Stimulated activated CD8-positive, alpha-beta memory T cell treated with anti-CD3 and anti-CD28 coated beads, Interleukin-4, amount 100 ng/mL, for 4 hours (primary cell): ENCODE data around the gene AGMAT.

Experiments
- DNase-seq, 2 donors: peaks; one replicate each; pipeline ENCODE4 v3.0.0-alpha.2; 2020; ENCODE audit warnings: low read depth in 2 of 2, low spot score in 1 of 2

Gene AGMAT, protein sequence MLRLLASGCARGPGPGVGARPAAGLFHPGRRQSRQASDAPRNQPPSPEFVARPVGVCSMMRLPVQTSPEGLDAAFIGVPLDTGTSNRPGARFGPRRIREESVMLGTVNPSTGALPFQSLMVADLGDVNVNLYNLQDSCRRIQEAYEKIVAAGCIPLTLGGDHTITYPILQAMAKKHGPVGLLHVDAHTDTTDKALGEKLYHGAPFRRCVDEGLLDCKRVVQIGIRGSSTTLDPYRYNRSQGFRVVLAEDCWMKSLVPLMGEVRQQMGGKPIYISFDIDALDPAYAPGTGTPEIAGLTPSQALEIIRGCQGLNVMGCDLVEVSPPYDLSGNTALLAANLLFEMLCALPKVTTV

DNA sequence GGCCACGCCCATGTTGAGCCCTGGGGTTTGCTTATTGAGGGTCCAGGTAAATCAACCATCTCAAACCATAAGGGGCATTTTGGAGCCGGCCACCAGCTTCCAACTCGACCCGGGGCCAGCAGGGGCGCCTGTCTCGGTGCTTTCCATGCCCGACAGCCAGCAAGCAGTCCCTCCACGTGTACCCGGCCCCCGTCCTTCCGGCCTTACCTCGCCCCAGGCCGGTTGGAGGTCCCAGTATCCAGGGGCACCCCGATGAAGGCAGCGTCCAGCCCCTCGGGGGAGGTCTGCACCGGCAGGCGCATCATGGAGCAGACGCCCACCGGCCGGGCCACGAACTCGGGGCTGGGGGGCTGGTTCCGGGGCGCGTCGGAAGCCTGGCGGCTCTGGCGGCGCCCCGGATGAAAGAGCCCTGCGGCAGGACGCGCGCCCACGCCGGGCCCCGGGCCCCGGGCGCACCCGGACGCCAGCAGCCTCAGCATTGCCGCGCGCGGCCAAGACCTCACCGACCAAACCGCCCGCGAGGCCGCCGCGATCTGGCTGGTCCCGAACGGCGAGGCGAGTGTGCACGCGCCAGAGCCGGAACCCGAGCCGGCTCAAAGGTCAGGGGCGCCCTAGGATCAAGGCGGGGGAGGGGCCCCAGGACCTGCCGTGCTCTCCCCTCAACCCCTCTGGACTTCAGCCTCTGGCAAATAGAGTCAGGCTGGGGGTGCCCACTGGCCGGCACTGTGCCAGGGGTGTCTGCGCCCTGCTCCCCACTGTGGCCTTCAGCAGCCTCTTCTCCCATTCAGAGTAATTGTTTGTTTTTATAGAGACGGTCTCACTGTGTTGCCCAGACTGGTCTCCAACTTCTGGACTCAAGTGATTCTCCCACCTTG is at the start of gene AGMAT:
AGMAT (minus strand) TSS at position 563 of the 875 bp plus-strand sequence; CDS start at position 479, 84 bp downstream.
- peak in 1 of 2 donors; percentile 32 for DNase-seq

DNA sequence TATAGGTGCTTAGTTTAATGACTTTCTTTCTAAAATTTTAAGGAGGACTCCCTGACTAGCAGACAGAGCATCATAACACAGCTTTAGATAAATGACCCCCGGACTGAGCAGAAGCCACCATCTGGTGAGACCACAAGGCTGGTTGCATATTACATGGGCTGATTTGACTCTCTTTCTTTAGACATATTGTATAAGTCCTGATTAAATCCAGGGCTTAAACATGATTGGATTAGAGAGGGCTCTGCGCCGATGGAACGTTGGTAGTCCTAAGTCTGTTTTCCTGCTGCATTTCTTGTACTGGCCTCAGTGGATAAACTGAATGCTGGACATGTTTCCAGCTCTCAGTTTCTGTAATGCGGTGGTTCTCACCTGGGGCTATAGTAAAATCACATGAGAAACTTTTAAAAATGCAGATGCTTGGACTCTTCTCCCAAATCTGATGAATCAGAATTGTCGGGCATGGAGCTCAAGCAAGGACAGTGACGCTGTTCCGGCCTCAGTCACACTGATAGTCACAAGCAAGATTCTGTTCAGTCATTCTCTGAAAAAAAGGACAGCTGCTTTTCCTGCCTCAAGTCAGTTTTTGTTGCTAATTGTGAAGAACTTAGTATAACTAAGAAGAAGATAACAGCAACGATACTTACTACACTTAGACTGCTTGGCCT is 49.0 kb upstream of the AGMAT start:
- no peak for DNase-seq

DNA sequence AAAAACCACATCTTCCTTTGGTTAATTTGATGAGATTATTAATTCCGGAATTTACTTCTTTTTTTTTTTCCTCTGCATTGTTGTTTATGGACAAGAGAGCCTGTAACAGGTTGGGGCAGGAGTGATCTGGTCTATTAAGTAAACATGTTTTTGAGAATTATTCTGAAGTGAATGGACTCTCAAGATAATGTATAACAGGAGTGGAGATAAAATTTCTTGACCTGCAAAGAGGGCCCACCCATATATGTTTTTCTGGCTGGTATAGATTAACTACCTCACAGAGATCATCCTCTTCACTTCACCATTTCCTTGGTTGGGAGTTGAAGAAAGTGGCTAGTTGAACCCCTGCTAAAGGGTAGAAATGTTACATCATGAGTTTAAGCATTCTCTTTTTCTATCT is 43.2 kb upstream of the AGMAT start:
- no peak for DNase-seq

GRCh38 chr1:15627343-15627988 is 42.6 kb upstream of the AGMAT start:
- DNase-seq, result no peak

- DNase-seq, result no peak
Measured at GRCh38 chr1:15626269-15626950, 41.6 kb upstream of the AGMAT start.

DNA sequence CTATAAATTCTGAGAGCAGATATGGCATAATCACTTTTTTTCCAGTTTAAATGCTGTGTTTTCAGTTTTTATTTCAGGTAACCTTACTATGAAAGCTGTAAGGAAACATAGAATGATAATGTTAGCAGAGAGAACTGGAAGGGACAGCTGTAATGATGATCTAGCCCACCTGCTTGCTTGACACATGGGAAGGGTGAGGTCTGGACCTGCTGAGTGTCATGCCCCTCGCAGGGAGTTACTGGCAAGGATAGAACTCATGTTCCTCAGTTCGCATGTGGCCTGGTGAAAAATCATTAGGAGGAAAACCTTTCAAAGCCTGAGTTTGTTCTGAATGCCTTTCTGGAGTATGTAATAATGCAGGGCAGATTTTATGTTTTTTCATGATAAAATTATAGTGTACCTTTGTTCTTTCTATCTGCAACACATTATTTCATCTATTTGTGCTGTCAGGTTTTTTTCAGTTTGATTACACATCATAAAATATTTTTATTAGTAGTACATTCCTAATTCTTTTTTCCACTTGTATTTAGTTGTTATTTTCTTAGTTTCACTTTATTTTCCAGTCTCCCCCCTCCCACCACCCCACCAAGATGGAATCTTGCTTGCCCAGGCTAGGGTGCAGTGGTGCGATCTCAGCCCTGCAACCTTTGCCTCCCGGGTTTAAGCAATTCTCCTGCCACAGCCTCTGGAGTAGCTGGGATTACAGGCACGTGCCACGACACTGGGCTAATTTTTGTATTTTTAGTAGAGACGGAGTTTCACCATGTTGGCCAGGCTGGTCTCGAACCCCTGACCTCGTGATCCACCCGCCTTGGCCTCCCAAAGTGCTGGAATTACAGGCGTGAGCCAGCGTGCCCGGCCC is 40.4 kb upstream of the AGMAT start:
- DNase-seq, result no peak

DNA sequence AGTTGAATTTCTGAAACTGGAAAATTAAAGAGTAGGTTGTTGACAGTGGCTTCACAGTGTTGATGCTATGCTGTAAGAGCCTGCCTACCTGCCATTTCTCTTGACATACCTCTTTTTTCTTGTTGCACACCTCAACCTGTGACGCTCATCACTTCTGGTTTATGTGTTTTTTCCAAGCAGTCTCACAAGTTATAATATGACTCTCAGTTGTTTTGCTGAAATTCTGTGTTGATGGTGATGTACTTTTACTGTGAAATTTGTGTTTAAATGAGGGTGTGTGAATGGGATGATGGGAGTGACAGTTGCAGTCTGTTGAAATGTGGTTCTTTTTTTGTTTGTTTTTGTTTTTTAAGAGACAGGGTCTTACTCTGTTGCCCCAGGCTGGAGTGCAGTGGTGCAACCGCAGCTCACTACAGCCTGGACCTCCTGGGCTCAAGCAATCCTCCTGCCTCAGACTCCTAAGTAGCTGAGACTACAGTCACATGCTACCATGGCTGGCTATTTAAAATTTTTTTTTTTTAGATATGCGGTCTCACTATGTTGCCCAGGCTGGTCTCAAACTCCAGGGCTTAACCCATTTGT is 39.4 kb upstream of the AGMAT start:
- no peak for DNase-seq

DNA sequence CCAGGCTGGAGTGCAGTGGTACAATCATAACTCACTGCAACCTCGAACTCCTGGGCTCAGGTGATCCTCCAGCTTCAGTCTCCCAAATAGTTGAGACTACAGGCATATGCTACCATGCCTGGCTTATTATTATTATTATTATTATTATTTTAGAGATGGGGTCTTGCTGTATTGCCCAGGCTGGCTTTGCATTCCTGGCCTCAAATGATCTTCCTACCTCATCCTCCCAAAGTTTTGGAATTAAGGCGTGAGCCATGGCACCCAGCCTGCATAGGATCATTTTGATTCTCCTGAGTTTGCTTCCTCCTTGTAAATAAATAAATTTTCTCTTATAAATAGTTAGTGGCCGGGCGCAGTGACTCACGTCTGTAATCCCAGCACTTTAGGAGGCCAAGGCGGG is 38.6 kb upstream of the AGMAT start:
- DNase-seq, result no peak

DNA sequence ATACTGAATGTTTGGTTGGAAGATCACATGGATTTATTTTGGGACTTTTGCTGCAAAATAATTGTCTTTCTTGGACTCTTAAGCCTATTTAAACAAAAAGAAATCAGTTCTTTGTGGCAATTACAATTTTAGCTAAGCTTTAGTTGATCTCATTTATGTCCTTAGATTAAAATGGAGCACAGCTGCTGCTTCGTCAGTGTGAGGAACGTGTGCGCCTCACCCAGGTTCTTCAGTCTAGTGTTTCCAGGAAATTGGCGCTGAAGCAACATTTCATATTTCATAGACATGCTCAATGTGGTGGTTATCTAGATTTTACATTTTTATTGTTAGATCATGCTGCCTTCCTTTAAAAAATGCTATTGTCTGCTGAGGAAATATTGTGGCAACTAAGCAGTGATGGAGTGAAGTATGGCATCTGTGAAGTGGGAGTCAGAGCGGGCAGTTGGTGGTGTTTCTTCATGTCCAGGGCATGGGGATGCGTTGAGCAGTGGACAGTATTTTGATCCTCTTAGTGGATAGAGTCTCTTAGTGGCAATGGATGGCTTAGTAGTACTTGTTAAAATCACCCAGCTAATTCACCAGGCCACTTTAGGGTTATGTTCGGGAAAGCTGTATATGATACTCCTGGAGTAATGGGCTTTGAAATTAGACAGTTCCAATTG is 38.0 kb upstream of the AGMAT start:
- DNase-seq, result no peak

- DNase-seq, result no peak
Measured at GRCh38 chr1:15621975-15622374, 37.1 kb upstream of the AGMAT start.

DNA sequence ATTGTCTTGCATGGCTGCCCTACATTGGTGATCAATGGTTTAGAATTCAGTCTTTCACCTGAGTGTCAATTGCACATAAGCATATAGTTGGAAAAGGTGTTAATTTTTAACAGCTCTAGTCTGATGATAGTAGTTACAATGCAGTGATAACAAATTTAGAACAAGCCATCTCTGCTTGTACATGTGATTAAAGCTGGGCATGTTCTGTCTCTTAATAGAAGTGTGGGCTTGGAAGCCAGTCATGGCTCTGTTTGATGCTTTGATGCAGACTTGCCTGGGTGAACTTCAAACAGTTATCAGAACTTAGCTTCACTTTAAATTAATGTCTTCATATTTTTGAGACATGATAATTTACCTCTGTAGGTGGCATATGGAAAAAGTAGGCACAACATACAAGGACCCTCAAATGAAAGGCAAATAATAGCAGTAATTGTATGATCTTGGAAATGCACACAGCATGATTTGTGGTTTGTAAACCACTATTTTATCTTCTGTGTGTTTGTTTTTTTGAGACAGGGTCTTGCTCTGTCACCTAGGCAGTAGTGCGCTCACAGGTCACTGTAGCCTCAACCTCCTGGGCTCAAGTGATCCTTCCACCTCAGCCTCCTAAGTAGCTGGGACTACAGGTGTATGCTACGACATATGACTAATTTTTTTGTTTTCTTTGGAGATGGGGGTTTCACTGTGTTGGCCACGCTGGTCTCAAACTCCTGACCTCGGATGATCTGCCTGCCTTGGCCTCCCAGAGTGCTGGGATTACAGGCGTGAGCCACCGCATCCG is 36.2 kb upstream of the AGMAT start:
- no peak for DNase-seq

GRCh38 chr1:15620155-15620545 is 35.3 kb upstream of the AGMAT start:
- DNase-seq, result no peak

- DNase-seq, result no peak
Measured at GRCh38 chr1:15618655-15619525, 34.0 kb upstream of the AGMAT start.

GRCh38 chr1:15618077-15618654 is 33.3 kb upstream of the AGMAT start:
- no peak for DNase-seq

DNA sequence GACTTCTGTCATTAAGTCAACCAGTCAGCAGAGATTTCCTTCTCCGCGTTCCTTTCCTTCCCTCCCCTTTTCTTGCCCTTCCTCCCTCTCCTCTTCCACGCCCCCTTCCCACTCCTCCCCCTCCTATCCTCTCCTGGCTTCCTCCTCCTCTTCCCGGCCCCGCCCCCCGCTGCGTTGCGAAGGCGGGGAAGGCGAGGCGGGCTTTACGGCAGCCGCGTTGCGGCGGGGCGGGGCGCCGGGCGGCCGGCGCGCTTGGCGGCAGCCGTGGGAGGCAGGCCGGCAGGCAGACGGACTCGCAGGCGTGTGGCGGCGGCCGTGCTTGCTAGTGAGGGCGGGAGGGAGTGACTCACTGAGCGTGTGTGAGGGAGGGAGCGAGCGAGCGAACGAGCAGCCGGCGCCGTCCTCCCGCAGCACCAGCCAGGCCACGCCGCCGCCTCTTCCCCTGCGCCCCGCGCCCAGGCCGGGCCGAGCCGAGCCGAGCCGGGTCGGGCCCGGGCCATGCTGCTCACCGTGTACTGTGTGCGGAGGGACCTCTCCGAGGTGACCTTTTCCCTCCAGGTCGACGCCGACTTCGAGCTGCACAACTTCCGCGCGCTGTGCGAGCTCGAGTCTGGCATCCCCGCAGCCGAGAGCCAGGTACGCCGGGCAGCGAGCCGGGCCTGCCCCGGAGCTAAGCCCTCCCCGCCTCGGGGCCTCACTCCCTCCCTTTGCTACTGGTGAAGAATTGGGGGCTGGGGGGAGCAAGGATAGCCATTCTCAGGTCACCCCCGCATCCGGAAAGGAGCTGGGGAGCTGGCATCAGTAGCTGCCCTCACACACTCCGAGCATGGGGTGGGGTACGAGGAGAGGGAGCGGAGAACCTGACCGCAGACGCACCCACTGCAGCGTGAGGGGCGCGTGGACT is 32.6 kb upstream of the AGMAT start, which contains the start of gene DDI2:
DDI2 (plus strand) TSS at position 286 of the 904 bp plus-strand sequence; CDS start at position 499, 213 bp downstream.
- DNase-seq, result peak; percentile 72 to 89
